ENCODE measurements around the gene CACNG8.
A peak's percentile ranks its signal among the peaks of the same experiment; 100 is the strongest.

The CACNG8 gene

DNA sequence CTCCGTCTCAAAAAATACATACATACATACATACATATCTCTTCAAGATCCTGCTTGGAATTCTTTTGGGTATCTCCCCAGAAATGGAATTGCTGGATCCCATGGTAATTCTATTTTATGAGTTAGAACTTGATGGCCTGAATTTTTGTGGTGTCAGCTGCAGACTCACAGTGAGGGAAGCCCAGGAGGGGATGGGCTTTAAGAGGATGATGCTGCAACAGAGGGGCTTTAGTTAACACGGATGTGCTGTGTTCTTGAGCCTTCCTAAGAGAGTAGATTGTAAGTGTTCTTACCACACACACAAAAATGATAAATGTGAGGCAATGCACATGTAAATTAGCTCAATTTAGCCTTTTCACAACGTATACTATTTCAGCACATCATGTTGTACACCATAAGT lies 60.5 kb downstream of the CACNG8 start:
- no peaks in the 10 kb centered on the region for H3K36me3 ChIP-seq (ENCODE audit: control insufficient read depth in 2 of 2, insufficient read depth in 1 of 2, low read length in 2 of 2)
- POLR2A ChIA-PET = interaction anchor here (1.2 kb wide), 1 partner anchor 43 kb away, joined by 3 read pairs; no protein-coding TSS in a partner anchor

DNA sequence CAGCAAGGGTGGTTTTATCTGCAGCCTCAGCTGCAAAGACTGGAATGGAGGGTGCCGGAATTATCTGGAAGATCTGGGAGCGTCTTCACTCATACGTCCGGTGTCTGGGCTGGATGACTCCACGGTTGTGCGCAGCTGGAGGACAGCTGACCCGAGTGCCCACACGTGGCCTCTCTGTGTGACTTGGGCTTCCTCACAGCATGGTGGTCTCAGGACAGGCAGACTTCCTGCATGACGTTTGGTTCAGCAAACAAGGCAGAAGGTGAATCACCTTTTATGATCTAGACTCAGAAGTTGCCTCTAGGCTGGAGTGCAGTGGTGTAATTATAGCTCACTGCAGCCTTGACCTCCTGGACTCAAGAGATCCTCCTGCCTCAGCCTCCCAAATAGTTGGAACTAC lies 61.9 kb downstream of the CACNG8 start:
- no peak for TF ChIP-seq IKZF3 (tag by site-specific recombination; IDR thresholded peaks at IDR 0.05)
- peak; percentile 24 for TF ChIP-seq SETDB1 (IDR thresholded peaks at IDR 0.05; ENCODE audit: insufficient read length, low read length)
- TF ChIP-seq ZFP69B (tag by site-specific recombination; IDR thresholded peaks at IDR 0.05) = no peak
- TF ChIP-seq ZNF473 (tag by site-specific recombination; IDR thresholded peaks at IDR 0.05) = no peak
- no peak for TF ChIP-seq GLI2 (tag by site-specific recombination; IDR thresholded peaks at IDR 0.05; ENCODE audit: borderline replicate concordance, low read depth)
- H3K4me1 ChIP-seq (ENCODE audit: control insufficient read depth, insufficient read depth, low read length) = no peaks in the 10 kb centered on the region
- H3K9me3 ChIP-seq (ENCODE audit: control insufficient read depth, insufficient read depth, low read depth, low read length) = no peaks in the 10 kb centered on the region
- no peaks in the 10 kb centered on the region for H3K36me3 ChIP-seq (ENCODE audit: control insufficient read depth in 2 of 2, insufficient read depth in 1 of 2, low read length in 2 of 2)
- ChIA-PET POLR2A (interaction anchor here (1.2 kb wide), 1 partner anchor 44 kb away, joined by 3 read pairs; no protein-coding TSS in a partner anchor), CTCF (interaction anchor here (0.6 to 4.7 kb wide), 28 partner anchors 10 to 409 kb away, joined by 3 to 39 read pairs (median 6); no protein-coding TSS in a partner anchor)
- H3K27ac ChIP-seq (ENCODE audit: extremely low read depth, low read depth, low read length) = no peak overlapping the region
- H3K4me3 ChIP-seq (ENCODE audit: low read depth, low read length) = no peak overlapping the region

More for the DNA sequence above, 60.5 kb downstream of the CACNG8 start:
- CTCF ChIA-PET = interaction anchor here (0.6 to 4.7 kb wide), 35 partner anchors 8 to 387 kb away, joined by 3 to 39 read pairs (median 5); no protein-coding TSS in a partner anchor
- H3K9me3 ChIP-seq (ENCODE audit: control insufficient read depth, insufficient read depth, low read depth, low read length) = no peaks in the 10 kb centered on the region
- no peak overlapping the region for H3K27ac ChIP-seq (ENCODE audit: extremely low read depth, low read depth, low read length)
- H3K4me3 ChIP-seq (ENCODE audit: low read depth, low read length) = no peak overlapping the region
- H3K4me1 ChIP-seq (ENCODE audit: control insufficient read depth, insufficient read depth, low read length) = no peaks in the 10 kb centered on the region
- TF ChIP-seq ZNF335 (tag by site-specific recombination; conservative IDR thresholded peaks at IDR 0.05) (no peak), ZBTB17 (tag by site-specific recombination; IDR thresholded peaks at IDR 0.05) (no peak), ZNF626 (tag by site-specific recombination; IDR thresholded peaks at IDR 0.05) (no peak)

DNA sequence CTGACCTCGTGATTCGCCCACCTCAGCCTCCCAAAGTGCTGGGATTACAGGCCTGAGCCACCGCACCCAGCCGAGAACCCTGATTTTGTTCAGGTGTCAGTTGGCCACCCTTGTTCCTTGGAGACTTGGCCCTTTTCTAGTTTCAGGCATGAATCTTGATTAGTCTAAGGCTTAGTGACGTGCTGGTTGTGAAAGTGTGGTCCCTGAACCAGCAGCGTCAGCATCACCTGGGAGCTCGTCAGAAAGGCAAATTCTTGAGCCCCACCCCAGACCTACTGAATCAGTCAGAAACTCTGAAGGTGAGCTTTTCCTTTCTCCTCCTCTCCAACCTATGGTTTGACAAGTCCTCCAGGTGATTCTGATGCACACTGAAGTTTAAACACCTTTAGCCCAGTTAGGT lies 63.9 kb downstream of the CACNG8 start:
- no peak overlapping the region for H3K27ac ChIP-seq (ENCODE audit: extremely low read depth, low read depth, low read length)
- CTCF ChIA-PET = interaction anchor here (1.2 to 4.7 kb wide), 8 partner anchors 10 to 234 kb away, joined by 3 to 39 read pairs (median 6); no protein-coding TSS in a partner anchor
- no peaks in the 10 kb centered on the region for H3K9me3 ChIP-seq (ENCODE audit: control insufficient read depth, insufficient read depth, low read depth, low read length)
- POLR2A ChIA-PET = no interaction called here
- H3K4me3 ChIP-seq (ENCODE audit: low read depth, low read length) = no peak overlapping the region
- no peak for TF ChIP-seq ZNF548 (tag by site-specific recombination; IDR thresholded peaks at IDR 0.05)
- no peak for TF ChIP-seq ZNF510 (tag by site-specific recombination; IDR thresholded peaks at IDR 0.05; ENCODE audit: insufficient replicate concordance)
- TF ChIP-seq ZNF585B (tag by site-specific recombination; IDR thresholded peaks at IDR 0.05) = no peak
- TF ChIP-seq ZNF23 (tag by site-specific recombination; IDR thresholded peaks at IDR 0.05; ENCODE audit: borderline replicate concordance) = no peak
- no peak for TF ChIP-seq ZNF24 (tag by site-specific recombination; IDR thresholded peaks at IDR 0.05)
- H3K36me3 ChIP-seq (ENCODE audit: control insufficient read depth in 2 of 2, insufficient read depth in 1 of 2, low read length in 2 of 2) = no peaks in the 10 kb centered on the region
- H3K4me1 ChIP-seq (ENCODE audit: control insufficient read depth, insufficient read depth, low read length) = no peaks in the 10 kb centered on the region

DNA sequence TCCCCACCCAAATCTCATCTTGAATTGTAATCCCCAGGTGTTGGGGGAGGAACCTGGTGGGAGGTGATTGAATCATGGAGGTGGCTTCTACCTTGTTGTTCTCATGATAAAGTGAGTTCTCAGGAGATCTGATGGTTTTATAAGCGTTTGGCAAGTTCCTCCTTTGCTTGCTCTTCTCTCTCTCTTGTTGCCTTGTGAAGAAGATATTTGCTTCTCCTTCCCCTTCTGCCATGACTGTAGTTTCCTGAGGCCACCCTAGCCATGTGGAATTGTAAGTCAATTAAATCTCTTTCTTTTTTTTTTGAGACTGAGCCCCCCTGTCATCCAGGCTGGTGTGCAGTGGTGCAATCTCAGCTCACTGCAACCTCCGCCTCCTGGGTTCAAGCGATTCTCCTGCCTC lies 66.6 kb downstream of the CACNG8 start:
- Histone ChIP-seq H3K27ac (ENCODE audit: extremely low read depth, low read depth, low read length) (no peak overlapping the region), H3K36me3 (ENCODE audit: control insufficient read depth in 2 of 2, insufficient read depth in 1 of 2, low read length in 2 of 2) (no peaks in the 10 kb centered on the region), H3K9me3 (ENCODE audit: control insufficient read depth, insufficient read depth, low read depth, low read length) (no peaks in the 10 kb centered on the region), H3K4me1 (ENCODE audit: control insufficient read depth, insufficient read depth, low read length) (no peaks in the 10 kb centered on the region), H3K4me3 (ENCODE audit: low read depth, low read length) (no peak overlapping the region)
- ChIA-PET CTCF (interaction anchor here (0.6 to 3.5 kb wide), 30 partner anchors 10 to 362 kb away, joined by 3 to 51 read pairs (median 5); partner anchors contain the start of gene TFPT), POLR2A (interaction anchor here (1.1 kb wide), 2 partner anchors 220 to 236 kb away, joined by 5 to 8 read pairs; no protein-coding TSS in a partner anchor)
- TF ChIP-seq SETDB1 (IDR thresholded peaks at IDR 0.05; ENCODE audit: insufficient read length, low read length) (no peak), ZNF785 (tag by site-specific recombination; IDR thresholded peaks at IDR 0.05) (no peak), GLIS2 (tag by site-specific recombination; IDR thresholded peaks at IDR 0.05) (no peak)

Measured in HEK293 (cell line).